Lung (tissue), 12 donors: ENCODE data around the gene PHLPP1. TPM values are rescaled to one million over a fixed set of nuclear protein-coding genes. Genes with fewer than 3 reads are reported as not detected.

ENCODE experiments used
- ATAC-seq: fragments of 200-7000 bp; cut with Tn5 transposase; one replicate; pipeline ENCODE4 v1.9.1; 2020; ENCODE audit warnings: moderate number of reproducible peaks; ENCODE audit not compliant: insufficient read depth, low FRiP score
- DNase-seq, 3 donors: peaks; one replicate each; pipeline ENCODE4 v3.0.0-alpha.2; 2013 to 2017
- H3K27ac ChIP-seq, 2 donors: one replicate each; pipeline ENCODE4 v1.5.1; 2013; ENCODE audit warnings: mild to moderate bottlenecking in 2 of 2, moderate library complexity in 2 of 2, control low read depth in 1 of 2, inconsistent platforms in 1 of 2, low read depth in 1 of 2, low read length in 1 of 2
- H3K27me3 ChIP-seq, 3 donors: one replicate each; pipeline ENCODE4 v1.5.1; 2013; ENCODE audit warnings: low read length in 2 of 3; ENCODE audit not compliant: control insufficient read depth in 3 of 3, insufficient read depth in 3 of 3
- H3K36me3 ChIP-seq, 4 donors: one replicate each; pipeline ENCODE4 v1.5.1; 2013; ENCODE audit warnings: low read length in 4 of 4, mild to moderate bottlenecking in 1 of 4, moderate library complexity in 1 of 4; ENCODE audit not compliant: control insufficient read depth in 4 of 4, insufficient read depth in 4 of 4
- H3K4me1 ChIP-seq, 5 donors: one replicate each; pipeline ENCODE4 v1.5.1; 2013; ENCODE audit warnings: low read length in 5 of 5, mild to moderate bottlenecking in 2 of 5, moderate library complexity in 1 of 5; ENCODE audit not compliant: control insufficient read depth in 5 of 5, insufficient read depth in 5 of 5
- H3K4me3 ChIP-seq: one replicate; pipeline ENCODE4 v1.5.1; 2013; ENCODE audit warnings: mild to moderate bottlenecking, control low read depth, moderate library complexity
- H3K9ac ChIP-seq, 2 donors: one replicate each; pipeline ENCODE4 v1.5.1; 2013; ENCODE audit warnings: low read length in 2 of 2, control low read depth in 1 of 2; ENCODE audit not compliant: insufficient read depth in 1 of 2
- H3K9me3 ChIP-seq, 4 donors: one replicate each; pipeline ENCODE4 v1.5.1; 2013; ENCODE audit warnings: low read length in 3 of 4, mild to moderate bottlenecking in 1 of 4, moderate library complexity in 1 of 4; ENCODE audit not compliant: control insufficient read depth in 4 of 4, insufficient read depth in 3 of 4
- CTCF ChIP-seq: IDR thresholded peaks from 2 replicates; pipeline ENCODE4 v1.5.1; 2012; ENCODE audit warnings: mild to moderate bottlenecking; ENCODE audit errors: control extremely low read depth, extremely low read depth
- WGBS, 2 donors: extraction: QIAGEN DNeasy Blood & Tissue Kit; methylation state at CpG; one replicate each; pipeline ENCODE4 v1.1.7; 2013; 5-methylcytosine and 5-hydroxymethylcytosine counted together
- polyA plus RNA-seq, 2 donors: library from polyadenylated mRNA; stranded (reverse); fragments of 200-250 nt; gene quantifications; one replicate each; pipeline ENCODE4 v1.2.1, GENCODE V29; 2013
- total RNA-seq, 2 donors: library from RNA; depleted of rRNA in 1 of 2; stranded (reverse); fragments of >200 nt in 1 of 2; gene quantifications; one replicate each; pipeline ENCODE4 v1.2.1, GENCODE V29; 2014 to 2021
- donor health status: control.
- donor health status: control.
- donor health status: Bipolar disorder and iron deficiency.
- donor health status: healthy.
- donor health status: DM: yes; HTN: yes; CAD: no.

PHLPP1 gene
- total and polyA plus RNA-seq, 4 donors = 2.3 to 29.2 (median 7.9) TPM

GRCh38 chr18:62728254-62728653, 12.9 kb downstream of the PHLPP1 start:
- H3K9me3 ChIP-seq = peaks cover 0 to 7% (median 2%) of the 10 kb centered on the region in 4 donors
- no peak overlapping the region for H3K4me3 ChIP-seq
- ATAC-seq = no peak
- H3K27me3 ChIP-seq = no peaks in the 10 kb centered on the region
- 94 to 98% methylated on average over 2 of the region's 2 CpGs for WGBS, 2 donors
- no peak overlapping the region for H3K9ac ChIP-seq
- H3K36me3 ChIP-seq = no peaks in the 10 kb centered on the region
- no peak for TF ChIP-seq CTCF
- H3K4me1 ChIP-seq = peaks cover 0 to 9% (median 4%) of the 10 kb centered on the region in 5 donors
- H3K27ac ChIP-seq = no peak overlapping the region
- DNase-seq = no peak

- H3K27me3 ChIP-seq = no peaks in the 10 kb centered on the region
- H3K9ac ChIP-seq = no peak overlapping the region
- peaks cover 0 to 3% (median 0%) of the 10 kb centered on the region in 5 donors for H3K4me1 ChIP-seq
- ATAC-seq = no peak
- no peak overlapping the region for H3K4me3 ChIP-seq
- no peak for TF ChIP-seq CTCF
- DNase-seq = no peak
- no peaks in the 10 kb centered on the region for H3K36me3 ChIP-seq
- no peak overlapping the region for H3K27ac ChIP-seq
- H3K9me3 ChIP-seq = peaks cover 0 to 7% (median 2%) of the 10 kb centered on the region in 4 donors
- WGBS, 2 donors = 92 to 93% methylated on average over 13 of the region's 13 CpGs
These were observed 14.4 kb downstream of the PHLPP1 start for GRCh38 chr18:62729487-62730386.

- no peak overlapping the region for H3K4me3 ChIP-seq
- no peaks in the 10 kb centered on the region for H3K27me3 ChIP-seq
- no peak overlapping the region for H3K9ac ChIP-seq
- H3K27ac ChIP-seq = no peak overlapping the region
- H3K9me3 ChIP-seq = peaks cover 0 to 7% (median 2%) of the 10 kb centered on the region in 4 donors
- ATAC-seq (no peak), DNase-seq (no peak)
- TF ChIP-seq CTCF = no peak
- H3K36me3 ChIP-seq = no peaks in the 10 kb centered on the region
- H3K4me1 ChIP-seq = peaks cover 0 to 2% (median under 1%) of the 10 kb centered on the region in 5 donors
- 55 to 76% methylated on average over 3 of the region's 3 CpGs for WGBS, 2 donors
These were observed 15.6 kb downstream of the PHLPP1 start for GRCh38 chr18:62730941-62731340.
